ENCODE data around the gene SAYSD1.

The SAYSD1 gene

GRCh38 chr6:39107641-39108040, 7.3 kb downstream of the SAYSD1 start:
- no peak for DNase-seq

GRCh38 chr6:39107034-39107433, 8.0 kb downstream of the SAYSD1 start:
- no peak for DNase-seq

GRCh38 chr6:39104528-39104927, 10.5 kb downstream of the SAYSD1 start:
- DNase-seq, result peak; percentile 46

GRCh38 chr6:39102821-39103136, 12.2 kb downstream of the SAYSD1 start:
- no peak for DNase-seq

- DNase-seq, result no peak
These were observed 12.7 kb downstream of the SAYSD1 start for GRCh38 chr6:39102071-39102820.

- no peak for DNase-seq
These were observed 14.6 kb downstream of the SAYSD1 start for GRCh38 chr6:39100358-39100757.

- DNase-seq, result no peak
These were observed 19.4 kb downstream of the SAYSD1 start for GRCh38 chr6:39095578-39095977.

- DNase-seq, result no peak
These were observed 21.8 kb downstream of the SAYSD1 start for GRCh38 chr6:39093149-39093708.

- DNase-seq, result no peak
These were observed 22.9 kb downstream of the SAYSD1 start for GRCh38 chr6:39092124-39092523.

GRCh38 chr6:39091220-39091619, 23.8 kb downstream of the SAYSD1 start:
- no peak for DNase-seq

GRCh38 chr6:39090036-39090435, 24.9 kb downstream of the SAYSD1 start:
- DNase-seq, result no peak

- no peak for DNase-seq
These were observed 26.7 kb downstream of the SAYSD1 start for GRCh38 chr6:39088331-39088730.

GRCh38 chr6:39087197-39087596, 27.8 kb downstream of the SAYSD1 start:
- DNase-seq, result no peak

GRCh38 chr6:39086711-39087110, 28.3 kb downstream of the SAYSD1 start:
- DNase-seq, result no peak

GRCh38 chr6:39086294-39086693, 28.7 kb downstream of the SAYSD1 start:
- no peak for DNase-seq

- DNase-seq, result no peak
These were observed 29.7 kb downstream of the SAYSD1 start for GRCh38 chr6:39085129-39085797.

GRCh38 chr6:39084506-39084905, 30.5 kb downstream of the SAYSD1 start:
- DNase-seq, result no peak

GRCh38 chr6:39083231-39083634, 31.8 kb downstream of the SAYSD1 start:
- peak; percentile 4 for DNase-seq

GRCh38 chr6:39082310-39082709, 32.7 kb downstream of the SAYSD1 start:
- no peak for DNase-seq

GRCh38 chr6:39080246-39080875, 34.6 kb downstream of the SAYSD1 start:
- DNase-seq, result no peak

GRCh38 chr6:39079197-39080125, 35.5 kb downstream of the SAYSD1 start:
- DNase-seq, result no peak

- no peak for DNase-seq
These were observed 36.3 kb downstream of the SAYSD1 start for GRCh38 chr6:39078695-39079094.
